ENCODE measurements around the gene USP37.

USP37 gene

GRCh38 chr2:218407717-218408116, 160.4 kb downstream of the USP37 start:
- Histone ChIP-seq H3K9me3 (no peaks in the 10 kb centered on the region), H3K36me3 (peaks cover 33% of the 10 kb centered on the region), H3K27ac (peak overlapping the region; percentile 99), H3K27me3 (no peaks in the 10 kb centered on the region), H3K4me3 (ENCODE audit: low read depth in 1 of 2, low read length in 1 of 2) (peak overlapping the region in 1 of 2 experiments; percentile 78), H3K4me1 (ENCODE audit: control insufficient read depth in 1 of 2, insufficient read depth in 1 of 2, low read depth in 1 of 2, low read length in 1 of 2) (peaks cover 55 to 60% of the 10 kb centered on the region in 2 experiments)
- TF ChIP-seq CTCF (IDR thresholded peaks at IDR 0.05), result no peak

GRCh38 chr2:218406949-218407618, 161.1 kb downstream of the USP37 start:
- peak overlapping the region; percentile 60 to 78 for H3K4me3 ChIP-seq (ENCODE audit: low read depth in 1 of 2, low read length in 1 of 2)

GRCh38 chr2:218406209-218406948, 161.8 kb downstream of the USP37 start:
- Histone ChIP-seq H3K36me3 (peaks cover 46% of the 10 kb centered on the region), H3K4me1 (ENCODE audit: control insufficient read depth in 1 of 2, insufficient read depth in 1 of 2, low read depth in 1 of 2, low read length in 1 of 2) (peaks cover 68% of the 10 kb centered on the region in 2 experiments), H3K27ac (peak overlapping the region; percentile 99), H3K4me3 (ENCODE audit: low read depth in 1 of 2, low read length in 1 of 2) (peak overlapping the region; percentile 60 to 78), H3K9me3 (no peaks in the 10 kb centered on the region), H3K27me3 (no peaks in the 10 kb centered on the region)
- TF ChIP-seq CTCF (IDR thresholded peaks at IDR 0.05), result peak; percentile 95

More at GRCh38 chr2:218406949-218407618, 161.1 kb downstream of the USP37 start:
- peak overlapping the region; percentile 99 for H3K27ac ChIP-seq
- H3K9me3 ChIP-seq, result no peaks in the 10 kb centered on the region
- TF ChIP-seq CTCF (IDR thresholded peaks at IDR 0.05), result no peak
- H3K36me3 ChIP-seq, result peaks cover 39% of the 10 kb centered on the region
- no peaks in the 10 kb centered on the region for H3K27me3 ChIP-seq
- peaks cover 60 to 61% of the 10 kb centered on the region in 2 experiments for H3K4me1 ChIP-seq (ENCODE audit: control insufficient read depth in 1 of 2, insufficient read depth in 1 of 2, low read depth in 1 of 2, low read length in 1 of 2)

- peaks cover 46% of the 10 kb centered on the region for H3K36me3 ChIP-seq
- H3K4me3 ChIP-seq (ENCODE audit: low read depth in 1 of 2, low read length in 1 of 2), result peak overlapping the region; percentile 60 to 78
- no peak for TF ChIP-seq CTCF (IDR thresholded peaks at IDR 0.05)
These were observed 162.4 kb downstream of the USP37 start for GRCh38 chr2:218405746-218406208.

GRCh38 chr2:218405086-218405745, 162.9 kb downstream of the USP37 start:
- TF ChIP-seq CTCF (IDR thresholded peaks at IDR 0.05), result no peak
- H3K9me3 ChIP-seq, result no peaks in the 10 kb centered on the region
- peak overlapping the region; percentile 99 for H3K27ac ChIP-seq
- peak overlapping the region; percentile 60 to 78 for H3K4me3 ChIP-seq (ENCODE audit: low read depth in 1 of 2, low read length in 1 of 2)
- H3K27me3 ChIP-seq, result no peaks in the 10 kb centered on the region
- H3K4me1 ChIP-seq (ENCODE audit: control insufficient read depth in 1 of 2, insufficient read depth in 1 of 2, low read depth in 1 of 2, low read length in 1 of 2), result peaks cover 72 to 74% of the 10 kb centered on the region in 2 experiments
- peaks cover 46% of the 10 kb centered on the region for H3K36me3 ChIP-seq

More at GRCh38 chr2:218405746-218406208, 162.4 kb downstream of the USP37 start:
- Histone ChIP-seq H3K27me3 (no peaks in the 10 kb centered on the region), H3K9me3 (no peaks in the 10 kb centered on the region), H3K4me1 (ENCODE audit: control insufficient read depth in 1 of 2, insufficient read depth in 1 of 2, low read depth in 1 of 2, low read length in 1 of 2) (peaks cover 72 to 74% of the 10 kb centered on the region in 2 experiments), H3K27ac (peak overlapping the region; percentile 99)
